ENCODE measurements around the gene C1QTNF7. TPM values are rescaled to one million over a fixed set of nuclear protein-coding genes. Genes with fewer than 3 reads are reported as not detected.

Gene C1QTNF7
- total RNA-seq, 4 donors from 2014 or later, result 3.7 to 8.4 (median 3.7) TPM; not detected in 1

DNA sequence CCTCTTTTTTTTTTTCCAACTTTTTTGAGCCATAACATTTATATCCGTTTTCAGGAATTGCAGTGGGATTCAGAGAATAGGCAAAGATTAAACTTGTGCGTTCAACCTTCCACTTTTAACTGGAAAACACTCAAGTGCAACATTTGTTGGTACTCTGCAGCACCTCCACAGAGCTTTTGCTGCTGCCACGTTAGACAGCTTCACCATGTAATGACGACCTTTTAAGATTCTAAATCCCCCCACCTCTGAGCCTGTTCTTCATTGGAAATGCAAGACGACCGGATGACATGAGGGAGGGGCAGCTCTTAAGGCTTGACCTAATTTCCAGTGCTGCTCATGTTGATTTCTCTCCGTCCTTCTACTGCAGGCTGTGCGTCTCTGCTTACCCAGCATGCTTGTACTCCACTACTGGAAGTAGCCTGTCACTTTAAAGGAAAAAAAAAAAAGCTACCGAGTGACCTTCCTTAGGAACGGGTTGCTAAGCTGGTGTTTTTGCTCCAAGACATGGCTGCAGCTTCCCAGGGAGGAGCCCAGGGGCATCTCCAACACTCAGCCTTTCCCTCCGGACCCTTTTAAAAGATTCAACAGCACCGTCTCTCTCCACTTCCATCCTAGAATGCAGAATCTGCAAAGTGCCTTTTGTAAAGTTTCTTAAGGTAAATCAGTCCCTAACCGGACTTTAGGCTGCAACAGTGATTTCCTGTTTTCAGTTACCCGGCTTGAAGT is 41.7 kb downstream of the C1QTNF7 start, which contains the start of gene CC2D2A:
Gene CC2D2A, plus strand, starts transcription at position 481 of the 726 bp plus-strand sequence. CDS start 6,051 bp downstream, outside the sequence.
- in situ Hi-C loops (cut with MboI; ENCODE audit: low pct_ligation_motif_present in 1 of 4, low pct_unique_long_range_greater_than_20kb in 1 of 4, low sequenced_read_pairs in 3 of 4) (loop anchor here in 1 of 4 donors (25.0 kb wide), 1 partner anchor 457 kb away; the partner anchor contains the start of gene CPEB2), intact Hi-C loops (cut with DNase I; ENCODE audit: low total_unique reads) (no loop called here)
- TF ChIP-seq POLR2AphosphoS5 (IDR thresholded peaks at IDR 0.05), result no peak
- TF ChIP-seq POLR2A (IDR thresholded peaks at IDR 0.05), result no peak
- TF ChIP-seq EP300 (IDR thresholded peaks at IDR 0.05; ENCODE audit: low read depth), result no peak
- TF ChIP-seq, protein P1, sequence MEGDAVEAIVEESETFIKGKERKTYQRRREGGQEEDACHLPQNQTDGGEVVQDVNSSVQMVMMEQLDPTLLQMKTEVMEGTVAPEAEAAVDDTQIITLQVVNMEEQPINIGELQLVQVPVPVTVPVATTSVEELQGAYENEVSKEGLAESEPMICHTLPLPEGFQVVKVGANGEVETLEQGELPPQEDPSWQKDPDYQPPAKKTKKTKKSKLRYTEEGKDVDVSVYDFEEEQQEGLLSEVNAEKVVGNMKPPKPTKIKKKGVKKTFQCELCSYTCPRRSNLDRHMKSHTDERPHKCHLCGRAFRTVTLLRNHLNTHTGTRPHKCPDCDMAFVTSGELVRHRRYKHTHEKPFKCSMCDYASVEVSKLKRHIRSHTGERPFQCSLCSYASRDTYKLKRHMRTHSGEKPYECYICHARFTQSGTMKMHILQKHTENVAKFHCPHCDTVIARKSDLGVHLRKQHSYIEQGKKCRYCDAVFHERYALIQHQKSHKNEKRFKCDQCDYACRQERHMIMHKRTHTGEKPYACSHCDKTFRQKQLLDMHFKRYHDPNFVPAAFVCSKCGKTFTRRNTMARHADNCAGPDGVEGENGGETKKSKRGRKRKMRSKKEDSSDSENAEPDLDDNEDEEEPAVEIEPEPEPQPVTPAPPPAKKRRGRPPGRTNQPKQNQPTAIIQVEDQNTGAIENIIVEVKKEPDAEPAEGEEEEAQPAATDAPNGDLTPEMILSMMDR (IDR thresholded peaks at IDR 0.05), result no peak
- peak; percentile 13 for DNase-seq
- Histone ChIP-seq H3K4me3 (peak within 1 kb of the TSS; percentile 5 to 56 (median 37)), H3K27ac (peak within 1 kb of the TSS; percentile 53 to 76 (median 64)), H3K27me3 (no peaks in the 10 kb centered on the region), H3K9me3 (no peaks in the 10 kb centered on the region), H3K36me3 (no peaks in the 10 kb centered on the region), H3K4me1 (peaks cover 0 to 15% (median 0%) of the 10 kb centered on the region in 4 donors)
- WGBS, 2 donors (ENCODE audit: low coverage in 1 of 2), result 6 to 20% methylated on average over 4 to 14 of the region's 14 CpGs

DNA sequence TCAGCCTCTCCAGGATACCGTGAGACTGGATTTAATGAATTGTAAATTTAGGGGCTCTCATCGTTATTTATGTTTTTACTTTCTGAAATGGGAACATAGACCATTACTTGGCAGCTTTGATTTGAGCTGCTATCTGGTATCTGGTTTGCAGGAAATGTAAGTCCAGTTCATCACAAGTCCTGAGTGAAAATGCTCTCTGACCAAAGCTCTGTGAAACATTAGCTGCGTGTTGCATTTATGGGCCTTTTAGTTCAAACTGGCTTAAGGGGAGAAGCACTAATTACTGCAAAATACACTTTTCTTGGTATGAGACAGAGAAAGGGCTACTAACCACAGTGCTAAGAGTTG is 42.3 kb downstream of the C1QTNF7 start:
- H3K27me3 ChIP-seq, result no peaks in the 10 kb centered on the region
- H3K4me1 ChIP-seq, result peaks cover 0 to 15% (median 0%) of the 10 kb centered on the region in 4 donors
- intact Hi-C loops (cut with DNase I; ENCODE audit: low total_unique reads) (no loop called here), in situ Hi-C loops (cut with MboI; ENCODE audit: low pct_ligation_motif_present in 1 of 4, low pct_unique_long_range_greater_than_20kb in 1 of 4, low sequenced_read_pairs in 3 of 4) (loop anchor here in 1 of 4 donors (25.0 kb wide), 1 partner anchor 458 kb away; the partner anchor contains the start of gene CPEB2)
- WGBS, 2 donors (ENCODE audit: low coverage in 1 of 2), result 0 to 1% methylated on average over 2 to 3 of the region's 3 CpGs
- H3K4me3 ChIP-seq, result peak overlapping the region; percentile 5 to 56 (median 37)
- no peaks in the 10 kb centered on the region for H3K9me3 ChIP-seq
- peak overlapping the region; percentile 53 to 76 (median 64) for H3K27ac ChIP-seq
- DNase-seq, result no peak
- no peaks in the 10 kb centered on the region for H3K36me3 ChIP-seq
- TF ChIP-seq POLR2A (IDR thresholded peaks at IDR 0.05), result no peak

- no peaks in the 10 kb centered on the region for H3K27me3 ChIP-seq
- no peaks in the 10 kb centered on the region for H3K36me3 ChIP-seq
- DNase-seq, result no peak
- H3K9me3 ChIP-seq, result no peaks in the 10 kb centered on the region
- intact Hi-C loops (cut with DNase I; ENCODE audit: low total_unique reads) (loop anchor here (5.0 kb wide), 1 partner anchor 176 kb away; no protein-coding TSS in a partner anchor), in situ Hi-C loops (cut with MboI; ENCODE audit: low pct_ligation_motif_present in 1 of 4, low pct_unique_long_range_greater_than_20kb in 1 of 4, low sequenced_read_pairs in 3 of 4) (loop anchor here in 2 of 4 donors (25.0 kb wide), 2 partner anchors 486 to 511 kb away; partner anchors contain the start of gene FGFBP2 (in 1 of the 2))
- H3K27ac ChIP-seq, result no peak overlapping the region
- TF ChIP-seq EP300 (IDR thresholded peaks at IDR 0.05; ENCODE audit: low read depth) (no peak), POLR2A (IDR thresholded peaks at IDR 0.05) (no peak), POLR2AphosphoS5 (IDR thresholded peaks at IDR 0.05) (no peak)
- TF ChIP-seq, protein P1 (IDR thresholded peaks at IDR 0.05), result no peak
- 83 to 84% methylated on average over 5 of the region's 5 CpGs for WGBS, 2 donors (ENCODE audit: low coverage in 1 of 2)
- no peak overlapping the region for H3K4me3 ChIP-seq
- peaks cover 0 to 13% (median 7%) of the 10 kb centered on the region in 4 donors for H3K4me1 ChIP-seq
Observed at GRCh38 chr4:15476396-15476795, 48.6 kb downstream of the C1QTNF7 start.

DNA sequence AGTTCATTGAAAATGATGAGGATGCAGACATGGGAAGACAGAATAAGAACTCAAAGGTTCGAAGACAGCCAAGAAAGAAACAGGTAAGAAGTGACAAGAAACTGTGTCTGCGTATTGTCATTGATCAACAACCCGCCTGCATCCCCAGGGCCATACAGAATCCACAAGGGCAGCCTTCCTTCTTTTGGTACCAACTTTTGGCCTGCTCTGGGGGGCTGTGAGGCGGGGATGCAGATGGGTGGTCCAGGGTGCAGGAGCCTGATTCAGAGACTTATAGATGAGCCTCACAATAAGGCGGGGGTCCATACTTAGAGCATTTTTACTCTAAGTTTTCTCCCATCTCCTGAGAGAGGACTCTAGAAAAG is 50.9 kb downstream of the C1QTNF7 start:
- no peak for TF ChIP-seq POLR2A (IDR thresholded peaks at IDR 0.05)
- TF ChIP-seq EP300 (IDR thresholded peaks at IDR 0.05; ENCODE audit: low read depth), result no peak
- TF ChIP-seq, protein P1 (IDR thresholded peaks at IDR 0.05), result no peak
- no peak for TF ChIP-seq POLR2AphosphoS5 (IDR thresholded peaks at IDR 0.05)
- H3K9me3 ChIP-seq, result no peaks in the 10 kb centered on the region
- intact Hi-C loops (cut with DNase I; ENCODE audit: low total_unique reads) (loop anchor here (5.0 kb wide), 1 partner anchor 174 kb away; no protein-coding TSS in a partner anchor), in situ Hi-C loops (cut with MboI; ENCODE audit: low pct_ligation_motif_present in 1 of 4, low pct_unique_long_range_greater_than_20kb in 1 of 4, low sequenced_read_pairs in 3 of 4) (loop anchor here in 2 of 4 donors (25.0 kb wide), 2 partner anchors 484 to 509 kb away; partner anchors contain the start of gene FGFBP2 (in 1 of the 2))
- peak overlapping the region in 2 of 4 donors; percentile 83 for H3K27ac ChIP-seq
- WGBS, 2 donors (ENCODE audit: low coverage in 1 of 2), result 66 to 96% methylated on average over 3 to 5 of the region's 5 CpGs
- no peaks in the 10 kb centered on the region for H3K27me3 ChIP-seq
- no peak overlapping the region for H3K4me3 ChIP-seq
- peaks cover 0 to 8% (median 6%) of the 10 kb centered on the region in 4 donors for H3K4me1 ChIP-seq
- no peak for DNase-seq
- no peaks in the 10 kb centered on the region for H3K36me3 ChIP-seq
